ENCODE measurements around the gene KLRG1. TPM values are rescaled to one million over a fixed set of nuclear protein-coding genes. Genes with fewer than 3 reads are reported as not detected.

The KLRG1 gene
- total and polyA plus RNA-seq, 2 of the 4 experiments (the other 2 are of a cell fraction) = 0.36 to 0.54 TPM

DNA sequence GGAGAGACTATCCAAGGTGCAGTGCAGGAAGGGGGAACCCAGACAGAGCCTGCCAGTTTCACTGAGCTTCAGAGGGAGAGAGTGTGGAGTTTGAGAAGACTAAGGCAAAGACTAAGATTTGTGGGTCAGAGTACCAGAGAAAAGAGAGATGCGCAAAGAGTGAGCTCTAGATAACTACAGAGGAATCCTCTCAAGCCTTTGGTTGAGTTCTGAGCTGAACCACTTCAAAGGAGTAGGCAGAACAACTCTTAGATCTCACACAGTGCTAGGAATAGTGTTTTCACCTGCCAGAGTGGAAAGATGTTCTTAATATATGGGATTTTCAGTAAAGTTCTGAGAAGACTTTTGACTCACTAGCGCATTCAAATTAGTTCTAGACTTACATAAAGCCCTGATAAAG, 29.2 kb upstream of the KLRG1 start:
- TF ChIP-seq NFE2L2 (IDR thresholded peaks at IDR 0.05; ENCODE audit: low read depth, low read length) (no peak), FOS (IDR thresholded peaks at IDR 0.05; ENCODE audit: low read depth, low read length) (no peak), MAZ (IDR thresholded peaks at IDR 0.05; ENCODE audit: borderline replicate concordance, low read depth, low read length) (no peak)
- ChIA-PET CTCF (interaction anchor here (0.6 kb wide), 1 partner anchor 10 kb away, joined by 3 read pairs; the partner anchor contains the start of gene M6PR), POLR2A (ENCODE audit: unreplicated experiment) (no interaction called here)
- DNase-seq = no peak
- dilution Hi-C loops (cut with HindIII; ENCODE audit: low sequenced_read_pairs, unreplicated experiment) = no loop called here
- no peak overlapping the region for H4K5ac ChIP-seq (ENCODE audit: low read depth, low read length)
- no peak overlapping the region for H3K56ac ChIP-seq (ENCODE audit: extremely low read depth, insufficient read depth, low read length)
- H2BK15ac ChIP-seq (ENCODE audit: low read depth, low read length) = no peak overlapping the region
- H3K4me3 ChIP-seq (ENCODE audit: insufficient read depth, low read depth, low read length) = no peak overlapping the region
- intact Hi-C loops (cut with micrococcal nuclease) = no loop called here
- no peak overlapping the region for H2AK5ac ChIP-seq (ENCODE audit: low read depth, low read length)
- BruUV-seq (replicated peaks) = no TSS peak
- H3K14ac ChIP-seq (replicated peaks; ENCODE audit: low read depth, low read length) = no peak overlapping the region
- no peak for ATAC-seq (ENCODE audit: low read depth)
- H4K91ac ChIP-seq (ENCODE audit: insufficient read depth, low read depth, low read length) = no peak overlapping the region
- H3K27me3 ChIP-seq (ENCODE audit: control insufficient read depth, insufficient read depth, low read length) = no peaks in the 10 kb centered on the region
- no peak overlapping the region for H3K27ac ChIP-seq (ENCODE audit: insufficient read depth, low read length)
- no peak overlapping the region for H4K8ac ChIP-seq (ENCODE audit: low read depth in 2 of 2, low read length in 2 of 2)
- no peak overlapping the region for H3K18ac ChIP-seq (ENCODE audit: low read depth, low read length)
- no peak overlapping the region for H3K4ac ChIP-seq (ENCODE audit: low read depth, low read length)
- H3K9me1 ChIP-seq (ENCODE audit: insufficient read depth, low read length) = no peaks in the 10 kb centered on the region
- H4K20me1 ChIP-seq (ENCODE audit: insufficient read depth, low read length) = no peaks in the 10 kb centered on the region
- no peak overlapping the region for H3K4me2 ChIP-seq (ENCODE audit: low read depth, low read length)
- no peaks in the 10 kb centered on the region for H3K4me1 ChIP-seq (ENCODE audit: control insufficient read depth, insufficient read depth, low read length)
- no peak overlapping the region for H2BK5ac ChIP-seq (ENCODE audit: low read depth, low read length, poor library complexity, severe bottlenecking)
- H3K9ac ChIP-seq (ENCODE audit: low read depth, low read length) = no peak overlapping the region
- no peak overlapping the region for H3K23ac ChIP-seq (ENCODE audit: low read depth, low read length)
- H3K9me3 ChIP-seq (ENCODE audit: control insufficient read depth, insufficient read depth, low read length) = no peaks in the 10 kb centered on the region
- no peaks in the 10 kb centered on the region for H3K79me1 ChIP-seq (ENCODE audit: low read depth in 1 of 2, low read length in 2 of 2)
- no CpG with 5 or more reads among the region's 2 CpGs for WGBS, 2 experiments (ENCODE audit: extremely low coverage in 2 of 2, insufficient read length in 1 of 2)
- no peak overlapping the region for H2BK20ac ChIP-seq (ENCODE audit: low read depth, low read length)
- no peak overlapping the region for H2BK120ac ChIP-seq (ENCODE audit: low read depth, low read length)
- no peaks in the 10 kb centered on the region for H3K36me3 ChIP-seq (ENCODE audit: control insufficient read depth, insufficient read depth, low read length)
- no peak overlapping the region for H2AK9ac ChIP-seq (replicated peaks; ENCODE audit: low read depth, low read length, poor library complexity)
- no peak overlapping the region for H2AFZ ChIP-seq (replicated peaks; ENCODE audit: low read length, poor library complexity)
- in situ Hi-C loops (cut with MboI; ENCODE audit: low sequenced_read_pairs) = no loop called here

Measured in IMR-90 (cell line).